ENCODE results near the gene CCDC146.

- TF ChIP-seq YY1 (IDR thresholded peaks at IDR 0.05) (peak; percentile 51), CTCF (IDR thresholded peaks at IDR 0.05; ENCODE audit: low read depth, low read length, missing input control) (no peak), RAD21 (IDR thresholded peaks at IDR 0.05) (peak; percentile 12 to 53), TAF1 (conservative IDR thresholded peaks at IDR 0.05) (no peak), EGR1 (IDR thresholded peaks at IDR 0.05; ENCODE audit: low read depth in 2 of 2) (no peak), HNF4A (conservative IDR thresholded peaks at IDR 0.05) (peak; percentile 86 to 95)
- TF ChIP-seq, protein P1, sequence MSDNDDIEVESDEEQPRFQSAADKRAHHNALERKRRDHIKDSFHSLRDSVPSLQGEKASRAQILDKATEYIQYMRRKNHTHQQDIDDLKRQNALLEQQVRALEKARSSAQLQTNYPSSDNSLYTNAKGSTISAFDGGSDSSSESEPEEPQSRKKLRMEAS (IDR thresholded peaks at IDR 0.05), result peak; percentile 70
- TF ChIP-seq, protein P2, sequence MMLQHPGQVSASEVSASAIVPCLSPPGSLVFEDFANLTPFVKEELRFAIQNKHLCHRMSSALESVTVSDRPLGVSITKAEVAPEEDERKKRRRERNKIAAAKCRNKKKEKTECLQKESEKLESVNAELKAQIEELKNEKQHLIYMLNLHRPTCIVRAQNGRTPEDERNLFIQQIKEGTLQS (IDR thresholded peaks at IDR 0.05), result no peak
- TF ChIP-seq, protein P3, sequence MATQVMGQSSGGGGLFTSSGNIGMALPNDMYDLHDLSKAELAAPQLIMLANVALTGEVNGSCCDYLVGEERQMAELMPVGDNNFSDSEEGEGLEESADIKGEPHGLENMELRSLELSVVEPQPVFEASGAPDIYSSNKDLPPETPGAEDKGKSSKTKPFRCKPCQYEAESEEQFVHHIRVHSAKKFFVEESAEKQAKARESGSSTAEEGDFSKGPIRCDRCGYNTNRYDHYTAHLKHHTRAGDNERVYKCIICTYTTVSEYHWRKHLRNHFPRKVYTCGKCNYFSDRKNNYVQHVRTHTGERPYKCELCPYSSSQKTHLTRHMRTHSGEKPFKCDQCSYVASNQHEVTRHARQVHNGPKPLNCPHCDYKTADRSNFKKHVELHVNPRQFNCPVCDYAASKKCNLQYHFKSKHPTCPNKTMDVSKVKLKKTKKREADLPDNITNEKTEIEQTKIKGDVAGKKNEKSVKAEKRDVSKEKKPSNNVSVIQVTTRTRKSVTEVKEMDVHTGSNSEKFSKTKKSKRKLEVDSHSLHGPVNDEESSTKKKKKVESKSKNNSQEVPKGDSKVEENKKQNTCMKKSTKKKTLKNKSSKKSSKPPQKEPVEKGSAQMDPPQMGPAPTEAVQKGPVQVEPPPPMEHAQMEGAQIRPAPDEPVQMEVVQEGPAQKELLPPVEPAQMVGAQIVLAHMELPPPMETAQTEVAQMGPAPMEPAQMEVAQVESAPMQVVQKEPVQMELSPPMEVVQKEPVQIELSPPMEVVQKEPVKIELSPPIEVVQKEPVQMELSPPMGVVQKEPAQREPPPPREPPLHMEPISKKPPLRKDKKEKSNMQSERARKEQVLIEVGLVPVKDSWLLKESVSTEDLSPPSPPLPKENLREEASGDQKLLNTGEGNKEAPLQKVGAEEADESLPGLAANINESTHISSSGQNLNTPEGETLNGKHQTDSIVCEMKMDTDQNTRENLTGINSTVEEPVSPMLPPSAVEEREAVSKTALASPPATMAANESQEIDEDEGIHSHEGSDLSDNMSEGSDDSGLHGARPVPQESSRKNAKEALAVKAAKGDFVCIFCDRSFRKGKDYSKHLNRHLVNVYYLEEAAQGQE (IDR thresholded peaks at IDR 0.05), result peak; percentile 63
- TF ChIP-seq, protein P4, sequence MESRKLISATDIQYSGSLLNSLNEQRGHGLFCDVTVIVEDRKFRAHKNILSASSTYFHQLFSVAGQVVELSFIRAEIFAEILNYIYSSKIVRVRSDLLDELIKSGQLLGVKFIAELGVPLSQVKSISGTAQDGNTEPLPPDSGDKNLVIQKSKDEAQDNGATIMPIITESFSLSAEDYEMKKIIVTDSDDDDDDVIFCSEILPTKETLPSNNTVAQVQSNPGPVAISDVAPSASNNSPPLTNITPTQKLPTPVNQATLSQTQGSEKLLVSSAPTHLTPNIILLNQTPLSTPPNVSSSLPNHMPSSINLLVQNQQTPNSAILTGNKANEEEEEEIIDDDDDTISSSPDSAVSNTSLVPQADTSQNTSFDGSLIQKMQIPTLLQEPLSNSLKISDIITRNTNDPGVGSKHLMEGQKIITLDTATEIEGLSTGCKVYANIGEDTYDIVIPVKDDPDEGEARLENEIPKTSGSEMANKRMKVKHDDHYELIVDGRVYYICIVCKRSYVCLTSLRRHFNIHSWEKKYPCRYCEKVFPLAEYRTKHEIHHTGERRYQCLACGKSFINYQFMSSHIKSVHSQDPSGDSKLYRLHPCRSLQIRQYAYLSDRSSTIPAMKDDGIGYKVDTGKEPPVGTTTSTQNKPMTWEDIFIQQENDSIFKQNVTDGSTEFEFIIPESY (IDR thresholded peaks at IDR 0.05), result peak; percentile 59
These were observed 122.8 kb downstream of the CCDC146 start for GRCh38 chr7:77245015-77245755.
